ENCODE measurements around the gene RCHY1.

- TF ChIP-seq POLR2A (IDR thresholded peaks at IDR 0.05), result no peak
- TF ChIP-seq, protein P1, sequence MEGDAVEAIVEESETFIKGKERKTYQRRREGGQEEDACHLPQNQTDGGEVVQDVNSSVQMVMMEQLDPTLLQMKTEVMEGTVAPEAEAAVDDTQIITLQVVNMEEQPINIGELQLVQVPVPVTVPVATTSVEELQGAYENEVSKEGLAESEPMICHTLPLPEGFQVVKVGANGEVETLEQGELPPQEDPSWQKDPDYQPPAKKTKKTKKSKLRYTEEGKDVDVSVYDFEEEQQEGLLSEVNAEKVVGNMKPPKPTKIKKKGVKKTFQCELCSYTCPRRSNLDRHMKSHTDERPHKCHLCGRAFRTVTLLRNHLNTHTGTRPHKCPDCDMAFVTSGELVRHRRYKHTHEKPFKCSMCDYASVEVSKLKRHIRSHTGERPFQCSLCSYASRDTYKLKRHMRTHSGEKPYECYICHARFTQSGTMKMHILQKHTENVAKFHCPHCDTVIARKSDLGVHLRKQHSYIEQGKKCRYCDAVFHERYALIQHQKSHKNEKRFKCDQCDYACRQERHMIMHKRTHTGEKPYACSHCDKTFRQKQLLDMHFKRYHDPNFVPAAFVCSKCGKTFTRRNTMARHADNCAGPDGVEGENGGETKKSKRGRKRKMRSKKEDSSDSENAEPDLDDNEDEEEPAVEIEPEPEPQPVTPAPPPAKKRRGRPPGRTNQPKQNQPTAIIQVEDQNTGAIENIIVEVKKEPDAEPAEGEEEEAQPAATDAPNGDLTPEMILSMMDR (IDR thresholded peaks at IDR 0.05), result no peak
Measured at GRCh38 chr4:75549019-75549418, 34.8 kb upstream of the RCHY1 start.
